ENCODE data around the gene DNAJB1. TPM values are rescaled to one million over a fixed set of nuclear protein-coding genes. Genes with fewer than 3 reads are reported as not detected.

DNAJB1 gene
- total and polyA plus RNA-seq, 2 experiments from 2014 or later = 101 to 124 TPM

DNA sequence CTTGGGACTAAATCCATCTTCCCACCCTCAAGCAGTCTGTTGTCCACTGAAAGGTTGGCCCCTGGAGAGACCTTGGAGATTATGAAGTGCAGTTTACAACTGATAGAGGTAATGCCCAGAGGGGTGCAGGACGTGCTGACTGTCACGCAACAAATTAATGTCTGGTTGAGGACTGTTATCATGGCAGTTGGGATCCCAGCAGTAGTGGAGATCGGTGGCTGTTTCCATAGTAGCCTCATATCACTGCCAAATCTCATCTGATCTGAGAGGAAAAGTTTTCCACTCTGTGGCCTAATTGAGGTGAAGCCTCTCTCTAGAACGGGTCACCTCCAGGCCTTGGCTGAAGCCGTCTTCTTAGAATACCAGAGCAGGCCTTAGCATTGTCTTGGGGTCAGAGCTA is 15.3 kb upstream of the DNAJB1 start:
- H3F3A ChIP-seq (ENCODE audit: insufficient read depth) = peaks cover 1% of the 10 kb centered on the region; the same call in 1 of the 2 replicates
- H3K9me3 ChIP-seq (ENCODE audit: low read depth) = no peaks in the 10 kb centered on the region
- H3K9ac ChIP-seq = no peak overlapping the region
- no peaks in the 10 kb centered on the region for H3K27me3 ChIP-seq (replicated peaks; ENCODE audit: insufficient read depth)
- H3K36me3 ChIP-seq (ENCODE audit: low read depth) = no peaks in the 10 kb centered on the region
- H3K27ac ChIP-seq = no peak overlapping the region
- H3K4me2 ChIP-seq (ENCODE audit: unreplicated experiment) = no peak overlapping the region
- H4K20me1 ChIP-seq (ENCODE audit: insufficient read depth) = no peaks in the 10 kb centered on the region
- WGBS, 2 experiments (ENCODE audit: low coverage in 1 of 2, low lambda C conversion rate in 2 of 2, missing lambda C conversion rate in 2 of 2) = 89 to 90% methylated on average over 5 of the region's 5 CpGs
- no peak for DNase-seq
- H2AFZ ChIP-seq = no peak overlapping the region
- peaks cover 7% of the 10 kb centered on the region for H3K4me1 ChIP-seq (ENCODE audit: insufficient read depth)
- no peak overlapping the region for H3K4me3 ChIP-seq
- no peak for TF ChIP-seq EZH2phosphoT487 (IDR thresholded peaks at IDR 0.05; ENCODE audit: insufficient read depth, low read depth)
- TF ChIP-seq EZH2 (IDR thresholded peaks at IDR 0.05; ENCODE audit: insufficient read depth, poor library complexity, severe bottlenecking) = no peak
- in situ Hi-C loops (cut with MboI) = no loop called here
- no peaks in the 10 kb centered on the region for H3K9me2 ChIP-seq (ENCODE audit: insufficient read depth)
- H3K79me2 ChIP-seq (ENCODE audit: insufficient read depth) = peaks cover 38% of the 10 kb centered on the region

GRCh38 chr19:14530506-14530905 is 12.3 kb upstream of the DNAJB1 start:
- no peaks in the 10 kb centered on the region for H4K20me1 ChIP-seq (ENCODE audit: insufficient read depth)
- no peaks in the 10 kb centered on the region for H3K9me3 ChIP-seq (ENCODE audit: low read depth)
- H3K9me2 ChIP-seq (ENCODE audit: insufficient read depth) = no peaks in the 10 kb centered on the region
- DNase-seq = no peak
- in situ Hi-C loops (cut with MboI) = no loop called here
- TF ChIP-seq EZH2 (IDR thresholded peaks at IDR 0.05; ENCODE audit: insufficient read depth, poor library complexity, severe bottlenecking) = no peak
- TF ChIP-seq EZH2phosphoT487 (IDR thresholded peaks at IDR 0.05; ENCODE audit: insufficient read depth, low read depth) = no peak
- peaks cover 38% of the 10 kb centered on the region for H3K79me2 ChIP-seq (ENCODE audit: insufficient read depth)
- H2AFZ ChIP-seq = peak overlapping the region; percentile 97; the same call in 1 of the 2 replicates
- no peaks in the 10 kb centered on the region for H3K36me3 ChIP-seq (ENCODE audit: low read depth)
- H3K4me3 ChIP-seq = peak overlapping the region; percentile 98
- H3K27ac ChIP-seq = no peak overlapping the region
- H3K27me3 ChIP-seq (replicated peaks; ENCODE audit: insufficient read depth) = no peaks in the 10 kb centered on the region
- H3K4me1 ChIP-seq (ENCODE audit: insufficient read depth) = peaks cover 18% of the 10 kb centered on the region
- peak overlapping the region; percentile 99 for H3K4me2 ChIP-seq (ENCODE audit: unreplicated experiment)
- WGBS, 2 experiments (ENCODE audit: low coverage in 1 of 2, low lambda C conversion rate in 2 of 2, missing lambda C conversion rate in 2 of 2) = 65 to 66% methylated on average over 3 of the region's 3 CpGs
- H3F3A ChIP-seq (ENCODE audit: insufficient read depth) = peaks cover 15% of the 10 kb centered on the region
- peak overlapping the region; percentile 83 for H3K9ac ChIP-seq

DNA sequence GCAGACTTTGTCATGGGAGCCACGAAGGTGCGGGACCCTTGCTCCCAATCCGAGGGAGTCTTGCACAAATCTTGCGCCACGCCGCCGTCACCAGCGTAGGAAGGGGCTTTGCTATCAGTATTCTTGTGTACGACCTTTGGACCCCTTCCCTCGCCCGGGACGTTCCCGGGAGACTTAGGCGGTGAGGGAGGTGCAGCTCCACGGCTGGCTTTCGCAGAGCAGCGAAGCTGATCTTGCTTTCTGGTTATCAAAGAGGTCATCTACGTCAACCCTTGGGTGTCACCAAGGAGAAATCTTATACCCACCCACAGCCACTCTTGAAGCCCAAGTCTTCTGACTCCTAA is 11.8 kb upstream of the DNAJB1 start:
- peaks cover 18% of the 10 kb centered on the region for H3K4me1 ChIP-seq (ENCODE audit: insufficient read depth)
- H3K36me3 ChIP-seq (ENCODE audit: low read depth) = no peaks in the 10 kb centered on the region
- no peak for DNase-seq
- TF ChIP-seq EZH2 (IDR thresholded peaks at IDR 0.05; ENCODE audit: insufficient read depth, poor library complexity, severe bottlenecking) = no peak
- TF ChIP-seq EZH2phosphoT487 (IDR thresholded peaks at IDR 0.05; ENCODE audit: insufficient read depth, low read depth) = no peak
- no peaks in the 10 kb centered on the region for H3K27me3 ChIP-seq (replicated peaks; ENCODE audit: insufficient read depth)
- H3K4me2 ChIP-seq (ENCODE audit: unreplicated experiment) = peak overlapping the region; percentile 99
- no peaks in the 10 kb centered on the region for H4K20me1 ChIP-seq (ENCODE audit: insufficient read depth)
- peak overlapping the region; percentile 97 for H2AFZ ChIP-seq
- peak overlapping the region; percentile 98 for H3K4me3 ChIP-seq
- no peaks in the 10 kb centered on the region for H3K9me3 ChIP-seq (ENCODE audit: low read depth)
- WGBS, 2 experiments (ENCODE audit: low coverage in 1 of 2, low lambda C conversion rate in 2 of 2, missing lambda C conversion rate in 2 of 2) = 2 to 3% methylated on average over 18 of the region's 18 CpGs
- peak overlapping the region; percentile 67 for H3K27ac ChIP-seq
- peaks cover 15% of the 10 kb centered on the region for H3F3A ChIP-seq (ENCODE audit: insufficient read depth)
- H3K79me2 ChIP-seq (ENCODE audit: insufficient read depth) = peaks cover 38% of the 10 kb centered on the region
- H3K9me2 ChIP-seq (ENCODE audit: insufficient read depth) = no peaks in the 10 kb centered on the region
- H3K9ac ChIP-seq = peak overlapping the region; percentile 83
- in situ Hi-C loops (cut with MboI) = no loop called here

DNA sequence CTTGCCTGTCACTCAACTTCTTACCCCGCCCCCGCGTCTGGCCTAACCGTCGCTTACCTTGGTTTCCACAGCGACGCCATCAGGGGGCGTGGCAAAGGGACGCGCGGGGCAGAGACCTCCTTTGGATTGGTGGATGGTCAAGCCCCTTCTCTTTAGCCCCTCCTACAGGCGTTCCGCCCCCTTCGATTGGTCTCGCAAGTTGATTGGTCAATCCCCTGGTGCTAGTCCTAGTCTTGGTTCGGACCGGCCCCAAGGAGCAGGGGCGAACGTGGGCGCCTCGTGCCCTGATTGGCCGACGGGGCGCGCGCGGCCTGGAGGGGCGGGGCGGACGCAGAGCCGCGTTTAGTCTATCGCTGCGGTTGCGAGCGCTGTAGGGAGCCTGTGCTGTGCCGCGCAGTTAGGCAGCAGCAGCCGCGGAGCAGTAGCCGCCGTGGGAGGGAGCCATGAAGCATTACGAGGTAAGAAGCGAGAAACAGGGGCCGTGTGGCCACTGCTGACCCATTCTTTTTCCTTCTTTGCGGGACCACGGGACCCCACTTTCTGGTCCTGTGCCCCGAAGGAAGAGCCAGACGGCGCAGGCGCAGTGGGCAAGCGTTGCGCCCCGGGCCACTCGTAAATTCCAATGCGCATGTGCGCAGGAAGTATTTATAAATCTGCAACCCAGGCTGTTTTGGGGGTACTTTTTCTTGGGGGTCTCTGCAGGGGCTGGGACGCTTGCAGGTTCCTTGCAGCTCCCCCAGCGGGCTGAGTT is 11.2 kb upstream of the DNAJB1 start, which contains the start of gene TECR:
TECR (plus strand) TSS at position 341 of the 751 bp plus-strand sequence; CDS start at position 444, 103 bp downstream.
- in situ Hi-C loops (cut with MboI) = no loop called here
- H2AFZ ChIP-seq = peak within 1 kb of the TSS; percentile 97
- H3K36me3 ChIP-seq (ENCODE audit: low read depth) = no peaks in the 10 kb centered on the region
- H3K9ac ChIP-seq = peak within 1 kb of the TSS; percentile 83
- peaks cover 38% of the 10 kb centered on the region for H3K79me2 ChIP-seq (ENCODE audit: insufficient read depth)
- H3K27ac ChIP-seq = peak within 1 kb of the TSS; percentile 70
- H3F3A ChIP-seq (ENCODE audit: insufficient read depth) = peaks cover 15% of the 10 kb centered on the region
- no peaks in the 10 kb centered on the region for H3K27me3 ChIP-seq (replicated peaks; ENCODE audit: insufficient read depth)
- peak; percentile 100 for DNase-seq
- peak within 1 kb of the TSS; percentile 98 for H3K4me3 ChIP-seq
- H3K9me2 ChIP-seq (ENCODE audit: insufficient read depth) = no peaks in the 10 kb centered on the region
- 0 to 1% methylated on average over 56 to 57 of the region's 59 CpGs for WGBS, 2 experiments (ENCODE audit: low coverage in 1 of 2, low lambda C conversion rate in 2 of 2, missing lambda C conversion rate in 2 of 2)
- peak within 1 kb of the TSS; percentile 99 for H3K4me2 ChIP-seq (ENCODE audit: unreplicated experiment)
- no peaks in the 10 kb centered on the region for H4K20me1 ChIP-seq (ENCODE audit: insufficient read depth)
- TF ChIP-seq EZH2phosphoT487 (IDR thresholded peaks at IDR 0.05; ENCODE audit: insufficient read depth, low read depth) (no peak), EZH2 (IDR thresholded peaks at IDR 0.05; ENCODE audit: insufficient read depth, poor library complexity, severe bottlenecking) (no peak)
- no peaks in the 10 kb centered on the region for H3K9me3 ChIP-seq (ENCODE audit: low read depth)
- H3K4me1 ChIP-seq (ENCODE audit: insufficient read depth) = peaks cover 18% of the 10 kb centered on the region

Data from GM23248 (cell line).